NB4 (cell line): ENCODE results near the gene DLG5.

Experiments used
- DNase-seq: peaks from one replicate; pipeline ENCODE4 v3.0.0; 2010; ENCODE audit warnings: low read depth
- H3K4me3 ChIP-seq: one replicate; pipeline ENCODE4 v1.5.1; 2011; ENCODE audit warnings: mild to moderate bottlenecking, low read depth, low read length, moderate library complexity
- MYC ChIP-seq: IDR thresholded peaks from 2 replicates; pipeline ENCODE4 v1.6.1; 2011; ENCODE audit warnings: low read depth, low read length
- POLR2A ChIP-seq: IDR thresholded peaks from 2 replicates; pipeline ENCODE4 v1.6.1; 2011; ENCODE audit warnings: mild to moderate bottlenecking; ENCODE audit not compliant: insufficient read length; ENCODE audit errors: extremely low read depth
- TF ChIP-seq, protein P1 (sequence below): IDR thresholded peaks from 2 replicates; pipeline ENCODE4 v1.6.1; 2011; ENCODE audit warnings: low read depth, low read length
- TF ChIP-seq, protein P2 (sequence below): IDR thresholded peaks from one replicate; pipeline ENCODE4 v1.5.1; 2012; ENCODE audit warnings: low read depth, low read length

DLG5 gene

DNA sequence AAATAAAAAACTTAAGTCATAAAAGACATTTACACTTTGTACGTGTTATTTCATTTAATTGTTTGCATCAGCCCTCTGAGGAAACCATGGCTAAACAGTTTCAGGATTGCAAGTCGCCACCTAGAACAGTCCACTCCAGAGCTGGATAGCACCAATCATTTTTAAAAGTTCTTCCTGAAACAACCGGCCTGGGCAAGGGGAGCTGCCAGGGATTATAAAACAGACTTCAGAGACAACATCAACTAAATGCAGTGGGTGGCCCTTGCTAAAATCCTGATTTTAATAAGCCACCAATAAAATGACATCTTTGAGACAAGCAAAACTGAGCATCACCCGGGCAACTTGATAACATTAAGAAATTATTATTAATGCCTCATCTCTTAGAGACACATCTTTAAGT lies 13.5 kb downstream of the DLG5 start:
- TF ChIP-seq, protein P1, sequence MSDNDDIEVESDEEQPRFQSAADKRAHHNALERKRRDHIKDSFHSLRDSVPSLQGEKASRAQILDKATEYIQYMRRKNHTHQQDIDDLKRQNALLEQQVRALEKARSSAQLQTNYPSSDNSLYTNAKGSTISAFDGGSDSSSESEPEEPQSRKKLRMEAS: no peak
- TF ChIP-seq POLR2A: no peak
- no peak for TF ChIP-seq MYC
- TF ChIP-seq, protein P2, sequence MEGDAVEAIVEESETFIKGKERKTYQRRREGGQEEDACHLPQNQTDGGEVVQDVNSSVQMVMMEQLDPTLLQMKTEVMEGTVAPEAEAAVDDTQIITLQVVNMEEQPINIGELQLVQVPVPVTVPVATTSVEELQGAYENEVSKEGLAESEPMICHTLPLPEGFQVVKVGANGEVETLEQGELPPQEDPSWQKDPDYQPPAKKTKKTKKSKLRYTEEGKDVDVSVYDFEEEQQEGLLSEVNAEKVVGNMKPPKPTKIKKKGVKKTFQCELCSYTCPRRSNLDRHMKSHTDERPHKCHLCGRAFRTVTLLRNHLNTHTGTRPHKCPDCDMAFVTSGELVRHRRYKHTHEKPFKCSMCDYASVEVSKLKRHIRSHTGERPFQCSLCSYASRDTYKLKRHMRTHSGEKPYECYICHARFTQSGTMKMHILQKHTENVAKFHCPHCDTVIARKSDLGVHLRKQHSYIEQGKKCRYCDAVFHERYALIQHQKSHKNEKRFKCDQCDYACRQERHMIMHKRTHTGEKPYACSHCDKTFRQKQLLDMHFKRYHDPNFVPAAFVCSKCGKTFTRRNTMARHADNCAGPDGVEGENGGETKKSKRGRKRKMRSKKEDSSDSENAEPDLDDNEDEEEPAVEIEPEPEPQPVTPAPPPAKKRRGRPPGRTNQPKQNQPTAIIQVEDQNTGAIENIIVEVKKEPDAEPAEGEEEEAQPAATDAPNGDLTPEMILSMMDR: no peak
- H3K4me3 ChIP-seq: no peak overlapping the region
- DNase-seq: no peak

DNA sequence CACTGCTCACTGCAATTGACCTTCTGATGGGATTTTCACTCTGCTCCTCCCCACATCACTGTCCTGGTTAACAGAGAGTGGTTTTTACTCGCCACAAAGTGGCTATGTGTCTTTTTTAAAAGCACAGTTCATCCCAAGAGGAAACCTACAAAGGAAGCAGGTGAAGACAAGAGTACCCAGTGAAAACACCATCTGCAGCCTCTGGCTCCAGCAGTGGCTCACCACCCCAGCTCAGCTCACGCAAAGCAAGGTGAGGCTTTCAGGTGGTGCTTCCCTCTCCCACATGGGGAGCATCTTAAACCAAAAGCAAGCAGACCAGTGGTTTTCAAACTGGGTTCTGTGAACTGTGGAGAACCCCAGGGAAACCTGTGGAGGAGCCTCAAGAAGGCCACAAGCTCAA lies 14.0 kb downstream of the DLG5 start:
- TF ChIP-seq, protein P1: no peak
- TF ChIP-seq POLR2A: no peak
- TF ChIP-seq, protein P2: no peak
- TF ChIP-seq MYC: no peak
- no peak overlapping the region for H3K4me3 ChIP-seq
- no peak for DNase-seq

DNA sequence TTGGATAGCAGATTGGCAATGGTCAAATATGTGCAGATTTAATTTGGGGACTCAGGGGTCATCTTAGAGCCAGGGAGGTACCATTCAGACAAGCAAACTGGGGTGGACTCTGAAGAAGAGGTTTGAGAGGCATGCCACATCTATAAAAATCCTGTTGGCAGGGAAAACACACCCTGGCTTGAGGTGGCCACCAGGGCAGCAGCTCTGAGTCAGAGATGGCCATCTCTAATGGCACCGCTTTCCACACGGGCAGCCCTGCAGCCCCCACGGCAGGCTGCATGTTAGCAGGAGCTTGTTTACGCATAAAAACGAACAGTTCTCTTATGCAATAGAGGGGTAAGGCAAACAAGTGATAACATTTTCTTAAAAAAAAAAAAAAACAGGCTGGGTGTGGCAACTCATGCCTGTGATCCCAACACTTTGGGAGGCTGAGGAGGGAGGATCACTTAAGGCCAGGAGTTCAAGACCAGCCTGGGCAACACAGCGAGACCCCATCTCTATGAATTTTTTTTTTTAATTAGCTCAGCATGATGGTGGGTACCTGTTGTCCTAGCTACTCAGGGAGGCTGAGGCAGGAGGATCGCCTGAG lies 14.9 kb downstream of the DLG5 start:
- DNase-seq: peak; percentile 49
- no peak overlapping the region for H3K4me3 ChIP-seq
- TF ChIP-seq, protein P1: no peak
- TF ChIP-seq POLR2A (no peak), MYC (no peak)
- TF ChIP-seq, protein P2: no peak

DNA sequence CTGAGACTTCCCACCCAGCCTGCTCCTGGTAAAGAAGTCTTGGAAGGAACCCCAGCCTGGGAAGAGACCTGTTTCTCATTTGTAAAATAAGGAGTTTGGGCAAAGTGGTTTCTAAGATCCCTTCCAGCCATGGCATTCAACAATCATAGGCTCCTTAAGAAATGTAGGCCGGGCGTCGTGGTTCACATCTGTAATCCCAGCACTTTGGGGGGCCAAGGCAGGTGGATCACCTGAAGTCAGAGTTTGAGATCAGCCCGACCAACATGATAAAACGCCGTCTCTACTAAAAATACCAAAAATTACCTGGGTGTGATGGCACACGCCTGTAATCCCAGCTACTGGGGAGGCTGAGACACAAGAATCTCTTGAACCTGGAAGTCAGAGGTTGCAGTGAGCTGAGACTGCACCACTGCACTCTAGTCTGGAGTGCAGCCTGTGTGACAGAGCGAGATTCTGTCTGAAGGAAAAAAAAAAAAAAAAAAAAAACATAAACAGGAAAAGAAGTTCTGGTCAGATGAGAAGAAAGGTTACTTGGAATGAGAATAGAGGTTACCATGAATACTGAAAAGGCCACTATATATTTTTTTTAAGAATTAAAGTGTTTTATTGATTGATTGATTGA lies 15.9 kb downstream of the DLG5 start:
- H3K4me3 ChIP-seq: no peak overlapping the region
- no peak for TF ChIP-seq MYC
- TF ChIP-seq POLR2A: no peak
- TF ChIP-seq, protein P1: no peak
- TF ChIP-seq, protein P2: no peak

DNA sequence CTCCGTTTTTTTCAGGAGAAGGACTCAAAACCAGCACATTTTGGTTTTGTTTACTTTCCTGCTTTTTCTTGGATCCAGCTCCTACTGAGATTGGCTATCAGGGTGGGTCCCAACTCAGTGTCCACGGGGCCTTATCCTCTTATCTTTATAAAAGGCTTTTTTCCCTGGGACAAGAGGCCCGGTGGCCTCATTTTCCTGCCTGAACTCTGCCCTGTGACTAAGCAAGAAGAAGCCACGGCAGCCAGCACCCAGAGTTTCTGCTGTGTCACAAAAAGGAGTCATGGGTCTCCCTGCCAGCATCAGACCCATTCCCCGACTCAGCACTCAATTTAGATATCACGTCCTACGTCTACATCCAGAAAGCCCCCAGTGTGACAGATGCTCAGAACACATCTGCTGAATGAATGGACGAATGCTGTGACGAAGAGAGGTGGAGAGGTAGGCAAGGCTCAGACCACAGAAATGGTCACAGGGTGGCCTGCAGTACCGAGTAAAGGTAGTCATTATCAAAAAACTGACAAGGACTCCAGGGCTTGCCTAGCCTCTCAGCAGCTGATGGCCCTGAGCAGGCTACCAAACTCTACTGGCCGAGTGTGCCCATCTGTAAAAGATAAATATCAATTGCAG lies 16.7 kb downstream of the DLG5 start:
- DNase-seq: peak; percentile 66
- TF ChIP-seq, protein P2: no peak
- TF ChIP-seq POLR2A (no peak), MYC (no peak)
- TF ChIP-seq, protein P1: no peak
- peak overlapping the region; percentile 4 for H3K4me3 ChIP-seq

More for the DNA sequence above, 15.9 kb downstream of the DLG5 start:
- DNase-seq: no peak
